HL-60 (cell line): Measurements from ENCODE around the gene PPP2R5E.
A peak's percentile ranks its signal among the peaks of the same experiment; 100 is the strongest.

ENCODE experiments used
- DNase-seq, 2 experiments: peaks; one replicate each; pipeline ENCODE4 v3.0.0-alpha.2; 2010 to 2020; ENCODE audit warnings: low read depth in 1 of 2, low spot score in 1 of 2
- H3K27ac ChIP-seq: fragments of 250-450 bp; sonication (Bioruptor Pico); replicated peaks from 2 replicates; pipeline ENCODE4 v1.5.1; 2020; ENCODE audit warnings: mild to moderate bottlenecking, moderate library complexity
- H3K27me3 ChIP-seq: fragments of 250-450 bp; sonication (Bioruptor Pico); 2 replicates; pipeline ENCODE4 v1.5.1; 2021; ENCODE audit warnings: mild to moderate bottlenecking, moderate library complexity; ENCODE audit not compliant: insufficient read depth, poor library complexity, severe bottlenecking
- H3K4me3 ChIP-seq: replicated peaks from 2 replicates; pipeline ENCODE4 v1.5.1; 2011; ENCODE audit warnings: mild to moderate bottlenecking, control low read depth, low read length; ENCODE audit not compliant: insufficient read depth
- GABPA ChIP-seq: IDR thresholded peaks from 2 replicates; pipeline ENCODE4 v1.6.1; 2012; ENCODE audit warnings: low read depth
- POLR2AphosphoS5 ChIP-seq: IDR thresholded peaks from 2 replicates; pipeline ENCODE4 v1.6.1; 2012; ENCODE audit warnings: low read depth
- SPI1 ChIP-seq: IDR thresholded peaks from 2 replicates; pipeline ENCODE4 v1.6.1; 2012; ENCODE audit warnings: low read depth, mild to moderate bottlenecking, borderline replicate concordance
- TF ChIP-seq, protein P1 (sequence below): IDR thresholded peaks from 2 replicates; pipeline ENCODE4 v1.6.1; 2012; ENCODE audit warnings: low read depth; ENCODE audit not compliant: insufficient replicate concordance
- TF ChIP-seq, protein P2 (sequence below): IDR thresholded peaks from one replicate; pipeline ENCODE4 v1.5.1; 2011; ENCODE audit warnings: low read length, control low read depth, inconsistent platforms; ENCODE audit not compliant: insufficient read depth

Gene PPP2R5E

DNA sequence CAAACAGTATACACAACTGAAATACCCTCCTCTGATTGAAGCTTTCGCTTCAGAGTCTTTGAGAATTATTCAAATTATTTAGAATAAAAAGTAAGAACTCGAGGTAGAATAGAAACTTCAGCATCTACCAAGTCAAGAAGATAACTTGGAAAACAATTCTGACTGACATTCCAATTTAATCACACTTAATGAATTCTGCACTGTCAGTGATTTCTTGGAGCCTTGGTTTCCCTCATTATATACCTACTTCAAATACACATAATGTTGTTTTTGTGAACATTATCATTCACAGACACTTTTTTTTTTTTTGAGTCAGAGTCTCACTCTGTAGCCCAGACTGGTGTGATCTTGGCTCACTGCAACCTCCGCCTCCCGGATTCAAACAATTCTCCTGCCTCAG is 27.9 kb downstream of the PPP2R5E start:
- TF ChIP-seq, protein P1, sequence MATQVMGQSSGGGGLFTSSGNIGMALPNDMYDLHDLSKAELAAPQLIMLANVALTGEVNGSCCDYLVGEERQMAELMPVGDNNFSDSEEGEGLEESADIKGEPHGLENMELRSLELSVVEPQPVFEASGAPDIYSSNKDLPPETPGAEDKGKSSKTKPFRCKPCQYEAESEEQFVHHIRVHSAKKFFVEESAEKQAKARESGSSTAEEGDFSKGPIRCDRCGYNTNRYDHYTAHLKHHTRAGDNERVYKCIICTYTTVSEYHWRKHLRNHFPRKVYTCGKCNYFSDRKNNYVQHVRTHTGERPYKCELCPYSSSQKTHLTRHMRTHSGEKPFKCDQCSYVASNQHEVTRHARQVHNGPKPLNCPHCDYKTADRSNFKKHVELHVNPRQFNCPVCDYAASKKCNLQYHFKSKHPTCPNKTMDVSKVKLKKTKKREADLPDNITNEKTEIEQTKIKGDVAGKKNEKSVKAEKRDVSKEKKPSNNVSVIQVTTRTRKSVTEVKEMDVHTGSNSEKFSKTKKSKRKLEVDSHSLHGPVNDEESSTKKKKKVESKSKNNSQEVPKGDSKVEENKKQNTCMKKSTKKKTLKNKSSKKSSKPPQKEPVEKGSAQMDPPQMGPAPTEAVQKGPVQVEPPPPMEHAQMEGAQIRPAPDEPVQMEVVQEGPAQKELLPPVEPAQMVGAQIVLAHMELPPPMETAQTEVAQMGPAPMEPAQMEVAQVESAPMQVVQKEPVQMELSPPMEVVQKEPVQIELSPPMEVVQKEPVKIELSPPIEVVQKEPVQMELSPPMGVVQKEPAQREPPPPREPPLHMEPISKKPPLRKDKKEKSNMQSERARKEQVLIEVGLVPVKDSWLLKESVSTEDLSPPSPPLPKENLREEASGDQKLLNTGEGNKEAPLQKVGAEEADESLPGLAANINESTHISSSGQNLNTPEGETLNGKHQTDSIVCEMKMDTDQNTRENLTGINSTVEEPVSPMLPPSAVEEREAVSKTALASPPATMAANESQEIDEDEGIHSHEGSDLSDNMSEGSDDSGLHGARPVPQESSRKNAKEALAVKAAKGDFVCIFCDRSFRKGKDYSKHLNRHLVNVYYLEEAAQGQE = no peak
- TF ChIP-seq GABPA (no peak), SPI1 (no peak), POLR2AphosphoS5 (no peak)
- TF ChIP-seq, protein P2, sequence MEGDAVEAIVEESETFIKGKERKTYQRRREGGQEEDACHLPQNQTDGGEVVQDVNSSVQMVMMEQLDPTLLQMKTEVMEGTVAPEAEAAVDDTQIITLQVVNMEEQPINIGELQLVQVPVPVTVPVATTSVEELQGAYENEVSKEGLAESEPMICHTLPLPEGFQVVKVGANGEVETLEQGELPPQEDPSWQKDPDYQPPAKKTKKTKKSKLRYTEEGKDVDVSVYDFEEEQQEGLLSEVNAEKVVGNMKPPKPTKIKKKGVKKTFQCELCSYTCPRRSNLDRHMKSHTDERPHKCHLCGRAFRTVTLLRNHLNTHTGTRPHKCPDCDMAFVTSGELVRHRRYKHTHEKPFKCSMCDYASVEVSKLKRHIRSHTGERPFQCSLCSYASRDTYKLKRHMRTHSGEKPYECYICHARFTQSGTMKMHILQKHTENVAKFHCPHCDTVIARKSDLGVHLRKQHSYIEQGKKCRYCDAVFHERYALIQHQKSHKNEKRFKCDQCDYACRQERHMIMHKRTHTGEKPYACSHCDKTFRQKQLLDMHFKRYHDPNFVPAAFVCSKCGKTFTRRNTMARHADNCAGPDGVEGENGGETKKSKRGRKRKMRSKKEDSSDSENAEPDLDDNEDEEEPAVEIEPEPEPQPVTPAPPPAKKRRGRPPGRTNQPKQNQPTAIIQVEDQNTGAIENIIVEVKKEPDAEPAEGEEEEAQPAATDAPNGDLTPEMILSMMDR = no peak
- no peak overlapping the region for H3K27ac ChIP-seq

DNA sequence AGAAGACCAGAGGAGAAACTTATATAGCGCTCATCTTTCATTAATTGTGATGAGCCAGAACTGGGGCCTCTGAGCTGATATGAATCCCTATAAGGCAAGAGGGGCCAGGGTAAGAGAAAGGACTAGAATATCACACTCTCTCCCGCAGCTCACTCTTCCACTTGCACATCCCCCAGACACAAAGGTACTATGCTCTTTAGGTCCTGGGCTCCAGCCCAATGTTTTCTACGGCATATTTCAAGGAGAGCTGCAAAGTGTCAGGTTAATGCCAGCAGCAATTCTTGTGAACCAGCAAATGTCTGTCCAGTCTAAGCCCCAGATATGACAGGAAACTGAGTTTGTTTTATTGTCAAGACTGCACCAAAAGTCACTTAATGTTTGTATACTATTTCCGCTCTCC is 29.4 kb downstream of the PPP2R5E start:
- H3K4me3 ChIP-seq = no peak overlapping the region
- no peak overlapping the region for H3K27ac ChIP-seq
- H3K27me3 ChIP-seq = no peaks in the 10 kb centered on the region
- DNase-seq = no peak
- TF ChIP-seq, protein P2 = no peak
- no peak for TF ChIP-seq SPI1

More for the DNA sequence above, 27.9 kb downstream of the PPP2R5E start:
- no peak for DNase-seq
- no peaks in the 10 kb centered on the region for H3K27me3 ChIP-seq
- H3K4me3 ChIP-seq = no peak overlapping the region

DNA sequence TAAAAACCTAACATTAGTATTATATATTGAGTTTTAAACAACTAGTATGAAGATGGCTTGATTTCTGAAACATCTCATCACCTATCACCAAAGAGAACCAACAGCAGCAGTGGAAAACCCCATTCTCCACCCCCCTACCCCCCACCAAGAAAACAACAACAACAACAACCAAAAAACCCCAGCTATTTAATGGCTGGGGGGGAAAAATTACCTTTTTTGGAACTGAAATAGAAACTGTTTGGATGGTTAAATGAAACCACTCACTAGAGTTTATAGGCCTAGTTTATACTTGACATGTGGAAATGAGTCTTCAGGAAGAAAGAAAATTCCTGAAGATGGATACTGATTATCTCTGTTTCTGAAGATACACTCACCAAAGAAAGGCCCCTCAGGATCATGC is 30.3 kb downstream of the PPP2R5E start:
- no peak for TF ChIP-seq POLR2AphosphoS5
- no peak for TF ChIP-seq GABPA
- TF ChIP-seq, protein P1 = no peak
- no peak for TF ChIP-seq SPI1
- TF ChIP-seq, protein P2 = no peak
- H3K27me3 ChIP-seq = no peaks in the 10 kb centered on the region
- H3K27ac ChIP-seq = no peak overlapping the region

DNA sequence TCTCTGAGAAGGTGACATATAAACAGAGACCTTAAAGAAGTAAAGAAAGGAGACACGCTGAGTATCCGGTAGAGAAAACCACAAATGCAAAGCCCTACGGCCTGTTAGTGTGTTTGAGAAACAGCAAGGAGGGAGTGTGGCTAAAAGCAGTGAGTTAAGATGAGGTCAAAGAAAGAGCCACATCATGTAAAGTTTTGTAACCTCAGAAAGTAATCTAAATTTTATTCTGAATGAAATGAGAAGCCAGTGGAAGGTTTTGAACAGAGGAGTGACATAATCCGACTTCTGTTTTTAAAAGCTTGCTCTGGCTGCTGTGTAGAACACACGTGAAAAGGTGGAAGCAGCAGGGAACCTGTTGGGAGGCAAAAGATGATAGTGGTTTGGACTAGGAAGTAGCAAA is 32.6 kb downstream of the PPP2R5E start:
- Histone ChIP-seq H3K27me3 (no peaks in the 10 kb centered on the region), H3K27ac (no peak overlapping the region; the same call in none of the 2 replicates), H3K4me3 (no peak overlapping the region)
- TF ChIP-seq, protein P2 = no peak
- TF ChIP-seq POLR2AphosphoS5 (no peak; the same call in 1 of the 2 replicates), GABPA (no peak), SPI1 (peak; percentile 16; the same call in 1 of the 2 replicates)
- TF ChIP-seq, protein P1 = no peak
- DNase-seq = peak in 1 of 2 experiments; percentile 60

More for the DNA sequence above, 30.3 kb downstream of the PPP2R5E start:
- no peak overlapping the region for H3K4me3 ChIP-seq
- no peak for DNase-seq
